Measurements from ENCODE around the gene CA10. TPM values are rescaled to one million over a fixed set of nuclear protein-coding genes. Genes with fewer than 3 reads are reported as not detected.
A peak's percentile ranks its signal among the peaks of the same experiment; 100 is the strongest.

Gene CA10
- total and polyA plus RNA-seq, 11 donors = not detected

DNA sequence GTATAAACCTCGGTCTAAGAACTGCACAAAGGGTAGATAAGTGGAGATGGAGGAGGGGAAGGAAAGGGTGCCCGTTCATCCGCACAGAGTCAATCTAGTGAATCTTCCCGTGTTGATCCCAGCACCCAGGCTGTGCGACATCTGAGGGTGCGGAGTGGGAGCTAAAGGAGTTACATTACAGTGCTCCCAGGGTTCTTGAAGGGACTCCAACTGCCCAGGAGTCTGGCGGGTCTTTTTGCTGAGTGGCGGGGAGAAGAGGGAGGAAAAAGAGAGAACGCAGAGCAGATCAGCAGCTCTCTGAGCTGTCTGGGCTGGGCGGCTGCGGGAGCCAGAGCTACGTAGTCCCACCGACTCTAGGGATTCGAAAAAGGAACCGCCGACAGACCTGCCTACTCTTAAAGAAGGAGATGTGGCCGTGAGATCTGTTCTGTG is 1.6 kb upstream of the CA10 start:
- ATAC-seq = no peak
- Histone ChIP-seq H3K27ac (no peak overlapping the region), H3K36me3 (no peaks in the 10 kb centered on the region), H3K9me3 (peaks cover 0 to 9% (median 0%) of the 10 kb centered on the region in 12 donors), H3K4me3 (no peak overlapping the region), H3K27me3 (peaks cover 13 to 73% (median 38%) of the 10 kb centered on the region in 9 donors), H3K4me1 (peaks cover 0 to 11% (median 0%) of the 10 kb centered on the region in 12 donors)
- peak in 1 of 5 donors; percentile 49 for DNase-seq
- intact Hi-C loops (cut with DNase I) = no loop called here
- 7 to 14% (median 12%) methylated on average over 17 of the region's 17 CpGs for WGBS, 4 donors
- no peak for TF ChIP-seq POLR2A (IDR thresholded peaks at IDR 0.05)
- TF ChIP-seq, protein P1, sequence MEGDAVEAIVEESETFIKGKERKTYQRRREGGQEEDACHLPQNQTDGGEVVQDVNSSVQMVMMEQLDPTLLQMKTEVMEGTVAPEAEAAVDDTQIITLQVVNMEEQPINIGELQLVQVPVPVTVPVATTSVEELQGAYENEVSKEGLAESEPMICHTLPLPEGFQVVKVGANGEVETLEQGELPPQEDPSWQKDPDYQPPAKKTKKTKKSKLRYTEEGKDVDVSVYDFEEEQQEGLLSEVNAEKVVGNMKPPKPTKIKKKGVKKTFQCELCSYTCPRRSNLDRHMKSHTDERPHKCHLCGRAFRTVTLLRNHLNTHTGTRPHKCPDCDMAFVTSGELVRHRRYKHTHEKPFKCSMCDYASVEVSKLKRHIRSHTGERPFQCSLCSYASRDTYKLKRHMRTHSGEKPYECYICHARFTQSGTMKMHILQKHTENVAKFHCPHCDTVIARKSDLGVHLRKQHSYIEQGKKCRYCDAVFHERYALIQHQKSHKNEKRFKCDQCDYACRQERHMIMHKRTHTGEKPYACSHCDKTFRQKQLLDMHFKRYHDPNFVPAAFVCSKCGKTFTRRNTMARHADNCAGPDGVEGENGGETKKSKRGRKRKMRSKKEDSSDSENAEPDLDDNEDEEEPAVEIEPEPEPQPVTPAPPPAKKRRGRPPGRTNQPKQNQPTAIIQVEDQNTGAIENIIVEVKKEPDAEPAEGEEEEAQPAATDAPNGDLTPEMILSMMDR (IDR thresholded peaks at IDR 0.05) = no peak

DNA sequence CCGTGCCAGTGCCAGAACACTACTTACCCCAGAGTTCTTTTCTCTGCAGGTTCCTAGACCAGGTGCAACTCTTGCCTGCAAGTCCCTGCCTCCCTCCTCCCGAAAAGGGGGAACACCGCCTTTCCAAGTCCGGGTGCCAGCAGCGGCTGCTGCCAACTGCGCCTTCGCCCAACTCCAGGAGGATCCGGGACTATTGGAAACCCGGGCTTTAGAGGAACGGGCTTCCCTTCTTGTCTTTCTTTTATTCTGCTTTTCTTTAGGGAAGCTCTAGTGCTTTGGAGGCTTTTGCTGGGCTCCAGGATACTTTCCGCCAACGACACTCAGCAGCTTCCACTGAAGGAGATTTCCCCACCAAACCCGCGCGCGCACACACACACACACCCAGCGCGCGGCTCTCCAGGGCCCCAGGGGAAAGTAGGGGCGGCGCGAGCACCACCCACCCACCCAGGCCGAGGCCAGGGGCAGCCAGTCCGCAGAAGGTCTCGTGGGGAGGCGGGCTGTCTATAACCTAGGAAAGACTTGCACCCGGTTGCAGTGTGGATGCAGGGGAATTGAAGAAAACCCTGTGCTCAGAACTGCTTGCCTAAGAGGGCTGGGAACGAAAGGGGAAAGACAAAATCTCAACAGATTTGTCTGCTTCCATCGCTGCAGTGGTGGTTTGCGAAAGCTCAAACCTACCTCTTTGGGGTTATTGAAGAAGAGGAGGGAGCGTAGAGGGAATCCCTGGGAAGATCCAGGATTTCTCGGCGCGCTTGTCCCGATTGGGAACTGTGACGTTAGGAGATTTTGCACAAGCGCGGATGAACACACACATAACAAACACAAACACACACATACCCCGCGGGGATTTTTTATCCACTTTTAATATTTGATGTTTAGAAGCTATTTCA is 977 bp upstream of the CA10 start:
- Histone ChIP-seq H3K27ac (no peak overlapping the region), H3K9me3 (peaks cover 0 to 9% (median 0%) of the 10 kb centered on the region in 12 donors), H3K4me3 (no peak overlapping the region), H3K4me1 (peaks cover 0 to 11% (median 0%) of the 10 kb centered on the region in 12 donors), H3K27me3 (peaks cover 13 to 76% (median 38%) of the 10 kb centered on the region in 9 donors), H3K36me3 (no peaks in the 10 kb centered on the region)
- ATAC-seq (no peak), DNase-seq (no peak)
- intact Hi-C loops (cut with DNase I) = no loop called here
- no peak for TF ChIP-seq POLR2A (IDR thresholded peaks at IDR 0.05)
- TF ChIP-seq, protein P1 (IDR thresholded peaks at IDR 0.05) = no peak
- WGBS, 4 donors = 6 to 10% (median 8%) methylated on average over 40 of the region's 40 CpGs

DNA sequence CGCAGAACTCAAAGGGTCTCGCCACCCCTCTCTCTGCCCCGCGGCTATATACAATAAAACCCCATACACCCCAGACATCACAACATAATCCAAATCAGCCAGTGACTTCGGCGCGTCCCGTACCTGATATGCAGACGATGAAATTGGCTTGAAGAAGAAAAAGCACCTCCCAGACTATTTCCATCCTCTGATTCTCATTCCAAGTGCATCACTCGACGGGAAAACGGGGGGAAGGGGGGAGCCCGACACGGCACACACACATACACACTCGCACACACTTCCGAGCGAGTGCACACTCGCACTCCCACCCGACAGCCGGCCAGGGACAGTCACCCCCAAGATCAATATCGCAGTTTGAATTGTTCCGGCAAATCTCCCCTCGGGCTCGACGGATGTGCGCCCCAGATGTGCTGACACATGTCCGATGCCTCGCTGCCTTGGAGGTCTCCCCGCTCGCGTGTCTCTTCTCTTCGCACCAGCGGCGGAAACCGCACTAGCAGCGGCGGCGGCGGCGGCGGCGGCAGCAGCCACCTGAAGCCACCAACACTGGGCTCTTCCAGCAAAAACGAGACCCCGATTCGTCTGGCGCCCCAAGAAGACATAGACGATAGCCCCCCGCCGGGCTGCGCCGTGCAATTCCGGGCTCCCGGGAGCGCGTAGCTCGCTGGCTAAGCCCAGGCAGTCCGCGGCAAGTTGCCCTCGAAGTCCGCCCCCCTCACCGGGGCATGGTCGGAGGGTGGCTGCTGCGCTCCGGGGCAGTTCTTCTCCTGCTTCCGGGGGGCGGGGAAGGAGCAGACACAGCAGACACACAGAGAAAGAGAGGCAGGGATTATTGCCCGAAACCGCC is 688 bp downstream of the CA10 start:
- intact Hi-C loops (cut with DNase I) = no loop called here
- Histone ChIP-seq H3K9me3 (peaks cover 0 to 5% (median 0%) of the 10 kb centered on the region in 12 donors), H3K27me3 (peaks cover 13 to 84% (median 38%) of the 10 kb centered on the region in 9 donors), H3K36me3 (no peaks in the 10 kb centered on the region), H3K4me3 (no peak overlapping the region), H3K27ac (no peak overlapping the region), H3K4me1 (peaks cover 0 to 11% (median 0%) of the 10 kb centered on the region in 12 donors)
- TF ChIP-seq, protein P1 (IDR thresholded peaks at IDR 0.05) = no peak
- TF ChIP-seq POLR2A (IDR thresholded peaks at IDR 0.05) = no peak
- WGBS, 4 donors = 2 to 6% (median 3%) methylated on average over 45 to 68 of the region's 68 CpGs
- DNase-seq (no peak), ATAC-seq (no peak)

Measured in heart left ventricle (tissue), 16 donors.